Sigmoid colon (tissue), 3 donors: Measurements from ENCODE around the gene CUX1.

Experiments used
- CTCF ChIP-seq, 4 experiments: fragments of 450-650 bp in 3 of 4; fragments of 200-600 bp in 1 of 4; IDR thresholded peaks; one replicate each; pipeline ENCODE4 v1.5.1; 2016 to 2019; ENCODE audit warnings: antibody characterized with exemption in 4 of 4, mild to moderate bottlenecking in 3 of 4, moderate library complexity in 2 of 4
- POLR2A ChIP-seq, 2 donors: fragments of 450-650 bp; IDR thresholded peaks; one replicate each; pipeline ENCODE4 v1.6.1; 2016; ENCODE audit warnings: antibody characterized with exemption in 2 of 2, mild to moderate bottlenecking in 2 of 2, moderate library complexity in 2 of 2

GRCh38 chr7:101947899-101948298 is 130.5 kb downstream of the CUX1 start:
- TF ChIP-seq CTCF (IDR thresholded peaks at IDR 0.05) (no peak), POLR2A (IDR thresholded peaks at IDR 0.05) (no peak)
